NCI-H2196 treated with DMSO at 0.1 percent for 48 hours (cell line): ENCODE measurements around the gene NUDT9.

Experiments
- DNase-seq: peaks from one replicate; lab custom pipeline; 2025; ENCODE audit not compliant: unreplicated experiment; lab: John Stamatoyannopoulos, UW

Gene NUDT9

GRCh38 chr4:87506974-87507701 lies 84.8 kb downstream of the NUDT9 start:
- no peak for DNase-seq
